GM19455 (cell line): ENCODE data around the gene TBC1D8.

Experiments used
- ATAC-seq: cut with Tn5 transposase; IDR thresholded peaks from one replicate; pipeline ENCODE4 v1.9.1; 2021; ENCODE audit not compliant: unreplicated experiment

Gene TBC1D8

DNA sequence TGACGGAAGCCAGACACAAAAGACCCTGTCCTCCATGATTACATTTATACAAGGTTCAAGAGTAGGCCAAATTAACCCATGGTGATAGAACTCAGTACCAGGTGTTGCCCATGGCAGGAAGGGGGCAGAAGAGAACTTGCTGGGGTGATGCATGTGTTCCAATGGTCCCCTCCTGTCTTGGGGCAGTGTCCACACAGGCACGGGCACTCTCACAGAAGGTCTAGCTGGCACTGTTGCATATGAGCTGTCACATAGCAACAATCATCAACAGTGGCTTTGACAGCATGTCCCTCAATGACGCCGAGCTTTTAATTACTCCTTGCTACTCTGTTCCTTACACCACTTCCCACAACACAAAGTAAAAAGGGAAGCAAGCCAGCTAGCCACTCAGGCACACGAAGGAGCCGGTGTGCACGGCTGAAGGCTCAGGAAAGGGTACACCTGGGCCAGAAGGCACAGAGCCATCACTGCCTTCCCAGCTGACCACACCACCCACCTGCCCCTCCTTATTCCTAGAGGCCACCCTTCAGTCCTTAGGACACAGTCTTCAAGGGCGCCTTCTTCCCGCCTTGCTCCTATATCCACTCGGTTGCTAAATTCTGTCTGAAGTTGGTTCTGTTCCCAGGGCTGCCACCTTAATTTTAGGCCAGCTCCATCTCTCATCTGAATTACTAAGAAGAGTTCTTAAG, 120.2 kb downstream of the TBC1D8 start:
- no peak for ATAC-seq

DNA sequence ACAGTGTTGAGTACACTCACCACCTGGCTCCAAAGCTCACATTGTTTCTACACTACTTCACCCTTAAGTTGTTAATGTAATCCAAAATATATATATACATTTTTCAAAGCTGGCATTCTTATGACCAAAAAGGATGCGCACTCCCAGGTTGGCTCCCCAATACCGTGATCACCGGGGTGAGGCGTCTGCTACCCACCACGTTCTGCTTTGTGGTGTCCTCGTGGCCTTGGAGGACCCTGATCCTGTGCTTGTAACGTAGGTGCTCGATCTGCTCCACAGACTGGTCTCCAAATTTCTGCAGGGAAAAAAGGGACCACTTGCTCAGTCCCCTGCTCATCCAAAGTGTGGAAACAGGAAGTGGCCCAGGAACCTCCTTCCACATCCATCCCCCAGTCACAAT, 123.3 kb downstream of the TBC1D8 start:
- ATAC-seq: no peak

DNA sequence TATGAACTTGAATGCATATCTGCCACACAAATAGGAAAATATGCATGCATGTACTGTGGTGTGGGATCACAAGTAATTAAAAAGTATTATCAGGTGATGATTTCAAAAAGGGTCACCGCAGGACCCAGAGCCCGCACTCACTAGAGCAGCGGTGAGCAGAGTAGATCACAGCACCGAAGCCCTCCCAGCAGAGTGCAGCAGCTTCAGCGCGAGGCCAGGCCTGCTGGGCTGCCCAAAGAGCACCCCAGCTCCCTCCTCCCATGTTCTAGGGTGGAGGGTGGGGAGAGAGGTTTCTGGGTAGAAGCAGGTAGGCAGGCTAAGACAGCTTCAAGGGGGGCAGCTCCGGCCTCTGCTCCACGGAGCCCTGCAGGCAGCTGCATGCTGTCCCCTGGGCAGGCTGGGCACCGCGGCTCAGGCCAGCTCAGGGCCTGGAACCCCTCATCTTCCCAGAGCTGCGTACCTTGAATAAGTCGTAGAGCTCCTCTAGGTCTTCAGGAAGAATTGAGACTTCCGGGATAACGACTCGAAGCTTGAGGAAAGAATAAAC, 124.2 kb downstream of the TBC1D8 start:
- ATAC-seq: no peak

DNA sequence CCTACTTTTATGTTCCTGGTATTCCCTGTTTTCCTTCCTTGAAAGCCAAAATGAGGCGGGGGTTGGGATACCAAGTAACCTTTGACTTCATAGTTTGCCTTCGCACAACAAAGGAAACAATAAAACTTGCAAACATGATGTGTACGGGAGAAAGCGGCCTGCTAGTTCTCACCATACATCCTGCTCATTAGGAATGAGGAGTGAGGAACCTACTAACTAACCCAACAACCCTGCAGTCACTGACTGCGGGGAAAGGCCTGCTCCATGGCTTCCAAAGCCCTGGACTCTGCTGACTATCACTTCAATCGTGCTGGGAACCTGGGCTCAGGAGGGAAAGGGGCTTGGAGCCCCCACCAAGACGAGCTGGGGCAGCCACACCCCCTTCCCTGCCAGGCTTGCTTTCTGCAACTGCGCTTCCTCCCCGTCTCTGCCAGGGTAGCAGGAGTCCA, 124.9 kb downstream of the TBC1D8 start:
- ATAC-seq: no peak

DNA sequence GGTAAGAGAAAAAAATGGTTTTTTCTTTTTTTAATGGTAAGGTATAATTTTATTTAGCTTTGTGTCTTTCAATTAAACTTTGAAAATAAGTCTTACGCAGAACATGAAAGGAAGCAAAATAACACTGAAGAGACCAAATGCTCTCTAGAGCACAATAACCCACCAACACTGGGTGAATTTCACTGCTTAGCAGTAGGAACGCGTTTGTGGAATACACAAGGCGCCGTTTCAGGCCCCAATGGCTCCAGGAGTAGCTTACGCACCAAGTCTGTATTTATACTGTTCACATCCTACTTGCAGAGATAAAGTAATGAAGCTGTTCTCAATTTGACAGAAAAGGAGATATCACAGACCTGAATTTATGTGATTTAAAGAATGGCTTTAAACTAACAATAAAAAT, 125.6 kb downstream of the TBC1D8 start:
- no peak for ATAC-seq

- no peak for ATAC-seq
These were observed 127.7 kb downstream of the TBC1D8 start for GRCh38 chr2:101023327-101024107.

DNA sequence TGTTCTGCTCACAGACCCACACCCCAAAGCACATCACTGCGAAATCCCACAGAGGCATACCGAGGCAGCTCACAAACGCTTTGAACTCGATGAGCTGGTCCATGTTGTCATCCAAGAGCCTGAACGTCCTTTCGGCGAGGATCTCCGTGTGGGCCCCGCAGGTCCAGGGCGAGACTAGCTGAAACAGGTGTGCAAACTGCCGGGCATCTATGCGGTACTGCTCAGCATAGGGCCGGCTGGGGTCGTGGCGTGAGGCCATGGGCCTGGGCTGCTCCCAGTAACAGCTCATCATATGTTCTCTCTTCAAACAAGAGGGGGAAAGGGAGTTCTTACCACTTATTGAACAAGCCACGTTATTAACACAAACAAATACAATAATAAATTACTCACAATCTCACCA, 129.0 kb downstream of the TBC1D8 start:
- ATAC-seq: no peak

- ATAC-seq: no peak
These were observed 132.2 kb downstream of the TBC1D8 start for GRCh38 chr2:101018934-101019333.

- no peak for ATAC-seq
These were observed 133.8 kb downstream of the TBC1D8 start for GRCh38 chr2:101017371-101017770.

DNA sequence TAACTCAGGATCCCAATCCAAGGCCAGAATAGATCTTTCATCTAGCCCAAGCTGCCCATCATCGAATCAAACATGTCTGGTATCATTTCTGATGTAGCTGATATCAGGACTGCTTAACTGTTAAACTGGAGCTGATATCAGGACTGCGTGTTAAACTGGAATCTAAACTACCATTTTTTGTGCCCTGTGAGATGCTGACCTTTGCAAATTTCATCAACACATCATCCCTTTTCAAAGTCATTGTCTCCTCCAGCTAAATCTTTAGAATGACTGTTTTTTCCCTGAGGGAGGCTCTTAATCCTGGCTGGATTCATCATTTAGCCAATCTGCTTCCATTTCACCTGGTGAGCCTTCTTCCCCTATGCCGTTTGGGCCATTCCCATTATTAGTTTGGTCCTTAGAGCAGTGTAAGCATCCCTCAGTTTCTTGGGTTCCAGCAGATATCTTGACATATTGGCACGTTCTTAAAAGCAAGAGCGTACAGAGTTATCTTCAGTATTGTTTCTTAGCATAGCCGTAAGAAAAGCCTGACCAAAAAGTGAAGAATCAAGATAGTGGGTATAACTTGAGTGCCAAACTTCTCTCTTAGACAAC, 136.8 kb downstream of the TBC1D8 start:
- ATAC-seq: no peak

DNA sequence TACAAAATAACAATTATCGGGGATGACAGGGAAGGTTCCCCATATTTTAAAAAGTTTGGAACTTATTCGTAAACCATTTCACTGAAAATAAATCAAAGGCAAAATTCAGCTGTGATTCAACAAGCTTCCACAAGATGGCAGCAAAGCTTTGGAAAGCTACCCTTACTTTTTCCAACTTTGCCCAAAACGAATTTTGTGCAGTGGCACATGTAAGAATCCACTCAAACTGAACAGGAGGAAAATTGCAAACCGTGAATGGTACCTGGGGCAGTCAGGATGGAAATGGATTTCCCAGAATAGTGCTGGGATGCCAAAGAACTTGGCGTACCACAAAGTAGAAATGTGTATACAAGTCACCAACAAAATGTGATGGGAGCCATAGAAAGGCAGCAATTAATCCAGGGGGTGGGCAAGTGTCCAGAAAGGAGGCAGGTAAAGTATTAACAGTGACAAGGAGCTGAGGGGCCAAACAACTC, 138.4 kb downstream of the TBC1D8 start:
- ATAC-seq: no peak

GRCh38 chr2:101012054-101012705, 139.0 kb downstream of the TBC1D8 start:
- peak; percentile 92 for ATAC-seq

GRCh38 chr2:101011152-101011551, 140.0 kb downstream of the TBC1D8 start:
- no peak for ATAC-seq

GRCh38 chr2:101007415-101008345, 143.5 kb downstream of the TBC1D8 start:
- ATAC-seq: no peak

- ATAC-seq: no peak
These were observed 145.0 kb downstream of the TBC1D8 start for GRCh38 chr2:101006065-101006715.

- no peak for ATAC-seq
These were observed 146.4 kb downstream of the TBC1D8 start for GRCh38 chr2:101004620-101005325.

DNA sequence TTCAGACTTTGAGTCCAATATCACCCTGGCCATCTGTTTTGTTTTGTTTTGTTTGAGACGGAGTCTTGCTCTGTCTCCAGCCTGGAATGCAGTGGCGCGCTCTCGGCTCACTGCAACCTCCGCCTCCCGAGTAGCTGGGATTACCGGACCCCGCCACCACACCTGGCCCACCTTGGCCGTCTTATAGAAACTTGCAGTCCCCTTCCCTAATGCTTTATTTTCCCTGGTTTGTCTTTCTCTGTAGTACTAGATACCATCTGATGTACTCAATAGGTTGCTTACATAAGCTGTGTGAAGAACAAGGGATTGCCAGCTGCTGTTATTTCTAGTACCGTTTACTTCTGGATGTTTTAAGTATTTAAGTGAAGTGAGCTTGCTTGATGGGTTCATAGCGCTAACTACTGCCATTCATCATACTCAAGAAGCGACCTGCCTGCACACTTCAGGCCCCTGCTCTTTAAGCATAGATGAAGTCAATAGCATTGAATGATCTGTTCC, 147.9 kb downstream of the TBC1D8 start:
- no peak for ATAC-seq

- no peak for ATAC-seq
These were observed 148.5 kb downstream of the TBC1D8 start for GRCh38 chr2:101002562-101003277.
